ENCODE results near the gene PSMB7.

PSMB7 gene

DNA sequence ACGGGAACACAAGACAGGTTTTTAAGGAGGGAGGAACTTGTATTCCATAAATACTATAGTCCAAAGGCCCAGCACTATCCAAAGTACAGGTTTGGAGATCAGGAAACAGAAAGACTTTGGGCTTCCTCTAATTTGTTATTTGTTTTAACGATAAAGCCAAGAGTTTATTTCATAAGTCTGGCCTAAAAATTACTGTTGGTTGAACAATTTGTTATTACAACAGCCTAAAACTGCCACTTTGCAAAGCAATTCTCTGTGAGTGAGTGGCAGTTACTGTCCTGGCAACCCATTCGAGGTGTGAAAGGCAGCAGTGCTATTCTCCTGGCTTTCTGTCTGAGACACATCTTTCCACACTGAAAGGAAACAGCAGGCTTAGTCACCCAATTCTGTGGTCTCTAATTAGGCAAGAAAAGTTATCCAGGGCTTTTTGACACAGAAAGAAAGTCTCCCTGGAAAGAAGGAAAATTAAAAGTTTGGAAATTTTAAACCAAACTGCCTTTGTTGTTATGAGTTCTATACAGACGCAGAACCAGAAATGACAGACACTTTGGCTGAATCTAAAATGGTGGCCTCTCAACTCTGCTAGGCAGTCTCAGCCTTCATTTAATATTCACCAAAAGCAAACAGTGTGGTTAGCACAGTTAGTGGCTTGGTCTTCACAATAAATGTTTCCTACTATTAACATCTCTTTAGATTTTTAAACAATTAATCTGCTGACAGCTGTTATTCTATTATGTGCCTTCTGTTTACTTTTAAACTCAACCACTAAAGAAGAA lies 33.9 kb downstream of the PSMB7 start:
- Histone ChIP-seq H3K4me1 (ENCODE audit: insufficient read depth, low read length, poor library complexity, severe bottlenecking) (peaks cover 10% of the 10 kb centered on the region), H3K9ac (ENCODE audit: low read depth, low read length, poor library complexity, severe bottlenecking) (peak overlapping the region; percentile 11), H3K79me2 (ENCODE audit: insufficient read depth, low read length) (peaks cover 46% of the 10 kb centered on the region), H4K20me1 (ENCODE audit: insufficient read depth, low read length, poor library complexity, severe bottlenecking) (peaks cover 2% of the 10 kb centered on the region), H3F3A (ENCODE audit: low read depth) (no peaks in the 10 kb centered on the region), H2AFZ (ENCODE audit: low read length) (no peak overlapping the region), H3K4me2 (ENCODE audit: low read depth, low read length, poor library complexity, severe bottlenecking) (peak overlapping the region; percentile 6), H3K27me3 (ENCODE audit: insufficient read depth, low read length, poor library complexity, severe bottlenecking) (no peaks in the 10 kb centered on the region), H3K9me2 (replicated peaks; ENCODE audit: low read depth, low read length) (no peaks in the 10 kb centered on the region), H3K9me3 (ENCODE audit: insufficient read depth, low read depth, low read length) (no peaks in the 10 kb centered on the region), H3K36me3 (ENCODE audit: insufficient read depth, low read length) (peaks cover 37% of the 10 kb centered on the region; the same call in 1 of the 2 replicates), H3K4me3 (ENCODE audit: low read length, poor library complexity, severe bottlenecking) (no peak overlapping the region)
- TF ChIP-seq CTCF (conservative IDR thresholded peaks at IDR 0.05; ENCODE audit: low read length) (no peak), EZH2phosphoT487 (IDR thresholded peaks at IDR 0.05; ENCODE audit: borderline replicate concordance) (no peak)

DNA sequence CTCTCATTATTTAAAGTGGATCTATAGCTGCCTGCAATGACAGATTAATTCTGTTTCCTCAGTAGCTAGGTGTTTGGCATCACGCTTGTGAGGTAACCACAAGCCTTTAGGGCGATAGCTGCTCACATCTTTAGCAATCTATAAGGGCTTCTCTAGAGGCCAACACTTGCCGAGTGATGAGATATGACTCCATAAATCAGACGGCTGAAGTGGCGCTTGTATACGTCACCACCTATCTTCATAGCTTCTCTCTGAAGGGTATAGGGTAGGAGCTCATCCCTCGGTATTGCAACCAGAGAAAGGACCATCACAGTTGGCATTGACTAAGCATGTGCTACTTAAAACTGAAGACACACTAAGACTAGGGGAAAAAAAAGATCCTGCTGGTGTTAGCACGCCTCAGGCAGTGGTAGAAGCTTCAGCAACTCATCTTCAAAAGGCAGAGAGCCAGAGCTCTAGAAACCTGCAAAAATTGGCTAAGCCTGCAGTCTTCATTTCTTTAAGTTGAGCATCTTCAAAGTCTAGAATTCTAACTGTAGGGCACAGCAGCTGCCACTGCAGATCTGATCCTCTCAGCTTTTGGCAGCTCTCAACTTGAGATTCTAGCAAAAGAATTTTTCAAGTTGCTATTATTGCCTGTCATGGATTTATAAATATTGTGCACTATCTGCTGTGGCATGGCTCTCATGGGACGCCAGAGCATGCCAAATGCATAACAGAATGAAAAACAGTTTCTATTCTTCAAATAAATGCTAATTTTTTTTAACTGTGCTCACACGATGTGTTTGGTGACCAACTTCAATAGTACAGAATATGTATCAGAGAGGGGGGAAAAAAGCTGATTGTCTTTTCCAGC lies 37.5 kb downstream of the PSMB7 start:
- Histone ChIP-seq H3K4me1 (ENCODE audit: insufficient read depth, low read length, poor library complexity, severe bottlenecking) (peaks cover 10% of the 10 kb centered on the region), H2AFZ (ENCODE audit: low read length) (no peak overlapping the region), H3F3A (ENCODE audit: low read depth) (no peaks in the 10 kb centered on the region), H3K9me2 (replicated peaks; ENCODE audit: low read depth, low read length) (no peaks in the 10 kb centered on the region), H3K27me3 (ENCODE audit: insufficient read depth, low read length, poor library complexity, severe bottlenecking) (no peaks in the 10 kb centered on the region), H3K4me3 (ENCODE audit: low read length, poor library complexity, severe bottlenecking) (no peak overlapping the region), H4K20me1 (ENCODE audit: insufficient read depth, low read length, poor library complexity, severe bottlenecking) (no peaks in the 10 kb centered on the region), H3K4me2 (ENCODE audit: low read depth, low read length, poor library complexity, severe bottlenecking) (no peak overlapping the region), H3K9ac (ENCODE audit: low read depth, low read length, poor library complexity, severe bottlenecking) (no peak overlapping the region), H3K36me3 (ENCODE audit: insufficient read depth, low read length) (peaks cover 35% of the 10 kb centered on the region), H3K79me2 (ENCODE audit: insufficient read depth, low read length) (peaks cover 39% of the 10 kb centered on the region; the same call in 1 of the 2 replicates), H3K9me3 (ENCODE audit: insufficient read depth, low read depth, low read length) (0 out of 2 replicates have a peak, but pooled peaks cover 5% of the 10 kb centered on the region)
- TF ChIP-seq CTCF (conservative IDR thresholded peaks at IDR 0.05; ENCODE audit: low read length) (no peak), EZH2phosphoT487 (IDR thresholded peaks at IDR 0.05; ENCODE audit: borderline replicate concordance) (no peak)

GRCh38 chr9:124376329-124376728 lies 38.9 kb downstream of the PSMB7 start:
- Histone ChIP-seq H3K9me3 (ENCODE audit: insufficient read depth, low read depth, low read length) (0 out of 2 replicates have a peak, but pooled peaks cover 5% of the 10 kb centered on the region), H3K36me3 (ENCODE audit: insufficient read depth, low read length) (peaks cover 30% of the 10 kb centered on the region), H4K20me1 (ENCODE audit: insufficient read depth, low read length, poor library complexity, severe bottlenecking) (no peaks in the 10 kb centered on the region), H3K79me2 (ENCODE audit: insufficient read depth, low read length) (peaks cover 47% of the 10 kb centered on the region; the same call in 1 of the 2 replicates), H3K9ac (ENCODE audit: low read depth, low read length, poor library complexity, severe bottlenecking) (no peak overlapping the region), H2AFZ (ENCODE audit: low read length) (no peak overlapping the region), H3K27me3 (ENCODE audit: insufficient read depth, low read length, poor library complexity, severe bottlenecking) (no peaks in the 10 kb centered on the region), H3K9me2 (replicated peaks; ENCODE audit: low read depth, low read length) (no peaks in the 10 kb centered on the region), H3K4me2 (ENCODE audit: low read depth, low read length, poor library complexity, severe bottlenecking) (no peak overlapping the region), H3K4me1 (ENCODE audit: insufficient read depth, low read length, poor library complexity, severe bottlenecking) (peaks cover 4% of the 10 kb centered on the region), H3F3A (ENCODE audit: low read depth) (no peaks in the 10 kb centered on the region), H3K4me3 (ENCODE audit: low read length, poor library complexity, severe bottlenecking) (no peak overlapping the region)
- TF ChIP-seq CTCF (conservative IDR thresholded peaks at IDR 0.05; ENCODE audit: low read length) (no peak), EZH2phosphoT487 (IDR thresholded peaks at IDR 0.05; ENCODE audit: borderline replicate concordance) (no peak)
